Activated T-helper 2 cell treated with anti-CD3 and anti-CD28 coated beads, Interferon-gamma antibody, Interleukin-2, Interleukin-4, amounts not matched to agents 10 μg/mL and 5 μg/mL and 100 μg/mL, durations not matched to agents 14 hours and 24 hours and 36 hours (primary cell): ENCODE measurements around the gene PCYT1A. TPM values are rescaled to one million over a fixed set of nuclear protein-coding genes. Genes with fewer than 3 reads are reported as not detected.
A peak's percentile ranks its signal among the peaks of the same experiment; 100 is the strongest.

Source experiments
- DNase-seq: peaks from one replicate; pipeline ENCODE4 v3.0.0; 2021; ENCODE audit warnings: low spot score
- H3K27ac Mint-ChIP-seq: one replicate; pipeline ENCODE4 v1.8.0; 2021; ENCODE audit warnings: mixed read lengths
- H3K27me3 Mint-ChIP-seq: one replicate; pipeline ENCODE4 v1.8.0; 2021; ENCODE audit warnings: low read depth, mixed read lengths
- H3K36me3 Mint-ChIP-seq: one replicate; pipeline ENCODE4 v1.8.0; 2021; ENCODE audit warnings: low read depth, mixed read lengths
- H3K4me1 Mint-ChIP-seq: one replicate; pipeline ENCODE4 v1.8.0; 2021; ENCODE audit warnings: low read depth, mixed read lengths
- H3K4me3 Mint-ChIP-seq: one replicate; pipeline ENCODE4 v1.8.0; 2021; ENCODE audit warnings: low read depth, mild to moderate bottlenecking, moderate library complexity, mixed read lengths
- H3K9me3 Mint-ChIP-seq: one replicate; pipeline ENCODE4 v1.8.0; 2021; ENCODE audit warnings: mixed read lengths
- intact Hi-C: fragments of 100-400 bp; cut with micrococcal nuclease; formaldehyde crosslinking; loops from one replicate; pipeline ENCODE4 v1.15.1; 2023
- total RNA-seq: library from RNA; stranded (reverse); gene quantifications from 2 replicates; pipeline ENCODE4 v1.2.3, GENCODE V29; 2022

The PCYT1A gene
- 49.2 and 53.7 TPM in 2 replicates for total RNA-seq

- H3K4me1 Mint-ChIP-seq, result peaks cover 27% of the 10 kb centered on the region
- intact Hi-C loops, result loop anchor here (1.0 kb wide), 3 partner anchors 8 to 34 kb away; no protein-coding TSS in a partner anchor
- H3K36me3 Mint-ChIP-seq, result peaks cover 9% of the 10 kb centered on the region
- peak within 1 kb of the TSS; percentile 96 for H3K4me3 Mint-ChIP-seq
- H3K9me3 Mint-ChIP-seq, result no peaks in the 10 kb centered on the region
- peak; percentile 71 for DNase-seq
- no peaks in the 10 kb centered on the region for H3K27me3 Mint-ChIP-seq
- H3K27ac Mint-ChIP-seq, result peak within 1 kb of the TSS; percentile 91
Measured at GRCh38 chr3:196287440-196288140, at the start of gene PCYT1A. PCYT1A (minus strand) TSS chr3:196287726; CDS start chr3:196270531, 17,195 bp downstream.

GRCh38 chr3:196336319-196337145 is 49.0 kb upstream of the PCYT1A start:
- peaks cover 2% of the 10 kb centered on the region for H3K4me1 Mint-ChIP-seq
- intact Hi-C loops, result no loop called here
- H3K4me3 Mint-ChIP-seq, result no peak overlapping the region

GRCh38 chr3:196335503-196335948 is 48.0 kb upstream of the PCYT1A start:
- H3K9me3 Mint-ChIP-seq, result no peaks in the 10 kb centered on the region
- H3K36me3 Mint-ChIP-seq, result no peaks in the 10 kb centered on the region
- peaks cover 1% of the 10 kb centered on the region for H3K4me1 Mint-ChIP-seq
- H3K4me3 Mint-ChIP-seq, result no peak overlapping the region
- intact Hi-C loops, result no loop called here
- H3K27me3 Mint-ChIP-seq, result peaks cover 3% of the 10 kb centered on the region
- no peak overlapping the region for H3K27ac Mint-ChIP-seq
- DNase-seq, result no peak

More at GRCh38 chr3:196336319-196337145, 49.0 kb upstream of the PCYT1A start:
- Mint-ChIP-seq H3K27ac (no peak overlapping the region), H3K27me3 (peaks cover 3% of the 10 kb centered on the region), H3K9me3 (no peaks in the 10 kb centered on the region), H3K36me3 (no peaks in the 10 kb centered on the region)
- DNase-seq, result no peak

GRCh38 chr3:196334982-196335381 is 47.5 kb upstream of the PCYT1A start:
- H3K27ac Mint-ChIP-seq, result no peak overlapping the region
- H3K4me1 Mint-ChIP-seq, result no peaks in the 10 kb centered on the region
- H3K4me3 Mint-ChIP-seq, result no peak overlapping the region
- intact Hi-C loops, result no loop called here
- DNase-seq, result no peak
- peaks cover 6% of the 10 kb centered on the region for H3K27me3 Mint-ChIP-seq
- H3K36me3 Mint-ChIP-seq, result no peaks in the 10 kb centered on the region
- H3K9me3 Mint-ChIP-seq, result no peaks in the 10 kb centered on the region

GRCh38 chr3:196332168-196332567 is 44.6 kb upstream of the PCYT1A start:
- no peak for DNase-seq
- Mint-ChIP-seq H3K36me3 (no peaks in the 10 kb centered on the region), H3K27ac (no peak overlapping the region), H3K27me3 (peaks cover 10% of the 10 kb centered on the region), H3K4me1 (no peaks in the 10 kb centered on the region), H3K9me3 (no peaks in the 10 kb centered on the region), H3K4me3 (no peak overlapping the region)
- intact Hi-C loops, result no loop called here

- H3K27me3 Mint-ChIP-seq, result peaks cover 11% of the 10 kb centered on the region
- no peak overlapping the region for H3K4me3 Mint-ChIP-seq
- no peaks in the 10 kb centered on the region for H3K4me1 Mint-ChIP-seq
- H3K36me3 Mint-ChIP-seq, result no peaks in the 10 kb centered on the region
- H3K9me3 Mint-ChIP-seq, result no peaks in the 10 kb centered on the region
- intact Hi-C loops, result no loop called here
- no peak for DNase-seq
- H3K27ac Mint-ChIP-seq, result no peak overlapping the region
Measured at GRCh38 chr3:196327405-196327804, 39.9 kb upstream of the PCYT1A start.

- H3K9me3 Mint-ChIP-seq, result no peaks in the 10 kb centered on the region
- peaks cover 11% of the 10 kb centered on the region for H3K27me3 Mint-ChIP-seq
- H3K27ac Mint-ChIP-seq, result no peak overlapping the region
- H3K4me3 Mint-ChIP-seq, result no peak overlapping the region
- intact Hi-C loops, result no loop called here
- DNase-seq, result no peak
- no peaks in the 10 kb centered on the region for H3K4me1 Mint-ChIP-seq
- H3K36me3 Mint-ChIP-seq, result no peaks in the 10 kb centered on the region
Measured at GRCh38 chr3:196326936-196327335, 39.4 kb upstream of the PCYT1A start.

- Mint-ChIP-seq H3K9me3 (no peaks in the 10 kb centered on the region), H3K27ac (no peak overlapping the region), H3K27me3 (peaks cover 6% of the 10 kb centered on the region), H3K4me3 (no peak overlapping the region), H3K36me3 (no peaks in the 10 kb centered on the region), H3K4me1 (peaks cover 4% of the 10 kb centered on the region)
- DNase-seq, result no peak
- intact Hi-C loops, result no loop called here
Measured at GRCh38 chr3:196323691-196324090, 36.2 kb upstream of the PCYT1A start.

- DNase-seq, result no peak
- peaks cover 3% of the 10 kb centered on the region for H3K27me3 Mint-ChIP-seq
- intact Hi-C loops, result no loop called here
- no peaks in the 10 kb centered on the region for H3K9me3 Mint-ChIP-seq
- H3K4me1 Mint-ChIP-seq, result peaks cover 4% of the 10 kb centered on the region
- H3K27ac Mint-ChIP-seq, result no peak overlapping the region
- no peaks in the 10 kb centered on the region for H3K36me3 Mint-ChIP-seq
- H3K4me3 Mint-ChIP-seq, result no peak overlapping the region
Measured at GRCh38 chr3:196323016-196323415, 35.5 kb upstream of the PCYT1A start.

GRCh38 chr3:196321162-196321561 is 33.6 kb upstream of the PCYT1A start:
- H3K9me3 Mint-ChIP-seq, result no peaks in the 10 kb centered on the region
- no peak for DNase-seq
- no peak overlapping the region for H3K27ac Mint-ChIP-seq
- peaks cover 2% of the 10 kb centered on the region for H3K36me3 Mint-ChIP-seq
- intact Hi-C loops, result no loop called here
- H3K4me1 Mint-ChIP-seq, result peaks cover 10% of the 10 kb centered on the region
- no peak overlapping the region for H3K4me3 Mint-ChIP-seq
- H3K27me3 Mint-ChIP-seq, result peaks cover 2% of the 10 kb centered on the region

- Mint-ChIP-seq H3K9me3 (no peaks in the 10 kb centered on the region), H3K27me3 (peaks cover 2% of the 10 kb centered on the region), H3K27ac (no peak overlapping the region), H3K4me1 (peaks cover 10% of the 10 kb centered on the region), H3K36me3 (peaks cover 2% of the 10 kb centered on the region), H3K4me3 (no peak overlapping the region)
- intact Hi-C loops, result no loop called here
- DNase-seq, result no peak
Measured at GRCh38 chr3:196320137-196320536, 32.6 kb upstream of the PCYT1A start.

GRCh38 chr3:196317687-196318467 is 30.4 kb upstream of the PCYT1A start, which contains the start of gene DYNLT2B:
DYNLT2B (minus strand) TSS chr3:196318240; CDS start chr3:196318152, 88 bp downstream.
- Mint-ChIP-seq H3K9me3 (no peaks in the 10 kb centered on the region), H3K4me1 (peaks cover 10% of the 10 kb centered on the region), H3K27me3 (no peaks in the 10 kb centered on the region), H3K27ac (peak within 1 kb of the TSS; percentile 97), H3K4me3 (peak within 1 kb of the TSS; percentile 94), H3K36me3 (peaks cover 13% of the 10 kb centered on the region)
- peak; percentile 88 for DNase-seq
- intact Hi-C loops, result loop anchor here (1.0 to 5.0 kb wide), 3 partner anchors 43 to 184 kb away; partner anchors contain the start of gene RNF168
